ENCODE results near the gene RNF207. TPM values are rescaled to one million over a fixed set of nuclear protein-coding genes. Genes with fewer than 3 reads are reported as not detected.
A peak's percentile ranks its signal among the peaks of the same experiment; 100 is the strongest.

Gene RNF207
- total RNA-seq, 1 experiment from 2014 or later, result 9.2 TPM

- no peak for TF ChIP-seq OVOL2 (CRISPR knock-in tag; IDR thresholded peaks at IDR 0.05; ENCODE audit: borderline replicate concordance)
- no peak for TF ChIP-seq HMGXB4 (CRISPR knock-in tag; IDR thresholded peaks at IDR 0.05)
- TF ChIP-seq ZNF671 (CRISPR knock-in tag; IDR thresholded peaks at IDR 0.05), result no peak
- no peak for TF ChIP-seq RORB (CRISPR knock-in tag; IDR thresholded peaks at IDR 0.05)
- TF ChIP-seq FOXJ3 (CRISPR knock-in tag; IDR thresholded peaks at IDR 0.05; ENCODE audit: borderline replicate concordance), result no peak
- no peak for TF ChIP-seq ARID4B (CRISPR knock-in tag; IDR thresholded peaks at IDR 0.05; ENCODE audit: borderline replicate concordance)
- no peak for TF ChIP-seq ATF3 (CRISPR knock-in tag; conservative IDR thresholded peaks at IDR 0.05)
- TF ChIP-seq NFE2L1 (CRISPR knock-in tag; IDR thresholded peaks at IDR 0.05), result no peak
- no peak for TF ChIP-seq NR2C2 (CRISPR knock-in tag; IDR thresholded peaks at IDR 0.05)
Measured at GRCh38 chr1:6170116-6170741, 35.7 kb upstream of the RNF207 start.

GRCh38 chr1:6170742-6171201 is 35.1 kb upstream of the RNF207 start:
- TF ChIP-seq STAT6 (CRISPR knock-in tag; conservative IDR thresholded peaks at IDR 0.05; ENCODE audit: low read depth) (no peak), CDX4 (CRISPR knock-in tag; IDR thresholded peaks at IDR 0.05; ENCODE audit: borderline replicate concordance) (no peak), ZNF425 (CRISPR knock-in tag; conservative IDR thresholded peaks at IDR 0.05) (no peak), GABPB1 (CRISPR knock-in tag; IDR thresholded peaks at IDR 0.05) (peak; percentile 96), MXD4 (CRISPR knock-in tag; IDR thresholded peaks at IDR 0.05; ENCODE audit: borderline replicate concordance) (no peak), ETV6 (CRISPR knock-in tag; IDR thresholded peaks at IDR 0.05) (no peak)
- Mint-ChIP-seq H3K4me1 (no peaks in the 10 kb centered on the region), H3K27ac (no peak overlapping the region), H3K27me3 (ENCODE audit: low read depth) (peaks cover 3% of the 10 kb centered on the region; the same call in 1 of the 2 replicates), H3K36me3 (no peaks in the 10 kb centered on the region), H3K4me3 (no peak overlapping the region), H3K9me3 (no peaks in the 10 kb centered on the region)
- ChIA-PET CTCF (interaction anchor here (0.6 to 2.6 kb wide), 10 partner anchors 10 to 137 kb away, joined by 3 to 15 read pairs (median 4); no protein-coding TSS in a partner anchor), POLR2A (no interaction called here)
- DNase-seq (ENCODE audit: low spot score) (no peak), ATAC-seq (no peak)

More at GRCh38 chr1:6170116-6170741, 35.7 kb upstream of the RNF207 start:
- no peaks in the 10 kb centered on the region for H3K36me3 Mint-ChIP-seq
- H3K27me3 Mint-ChIP-seq (ENCODE audit: low read depth), result peaks cover 3% of the 10 kb centered on the region; the same call in 1 of the 2 replicates
- H3K4me1 Mint-ChIP-seq, result no peaks in the 10 kb centered on the region
- no peak overlapping the region for H3K4me3 Mint-ChIP-seq
- H3K27ac Mint-ChIP-seq, result no peak overlapping the region
- H3K9me3 Mint-ChIP-seq, result no peaks in the 10 kb centered on the region
- DNase-seq (ENCODE audit: low spot score) (no peak), ATAC-seq (no peak)
- ChIA-PET CTCF (interaction anchor here (0.6 to 2.6 kb wide), 6 partner anchors 9 to 1531 kb away, joined by 3 to 15 read pairs (median 4); no protein-coding TSS in a partner anchor), POLR2A (no interaction called here)

Data from WTC11 (cell line).